Activated CD4-positive, alpha-beta T cell treated with anti-CD3 and anti-CD28 coated beads, Interleukin-2, amount 50 U/mL, for 1 hour (primary cell): ENCODE measurements around the gene TTC28.
"Not testable (repeated sequence)": the region's sequence is repeated elsewhere in the genome, so short reads cannot be mapped to it uniquely, and the experiment has no call there.

ENCODE experiments used
- DNase-seq: peaks from one replicate; pipeline ENCODE4 v3.0.0-alpha.2; 2020

TTC28 gene

DNA sequence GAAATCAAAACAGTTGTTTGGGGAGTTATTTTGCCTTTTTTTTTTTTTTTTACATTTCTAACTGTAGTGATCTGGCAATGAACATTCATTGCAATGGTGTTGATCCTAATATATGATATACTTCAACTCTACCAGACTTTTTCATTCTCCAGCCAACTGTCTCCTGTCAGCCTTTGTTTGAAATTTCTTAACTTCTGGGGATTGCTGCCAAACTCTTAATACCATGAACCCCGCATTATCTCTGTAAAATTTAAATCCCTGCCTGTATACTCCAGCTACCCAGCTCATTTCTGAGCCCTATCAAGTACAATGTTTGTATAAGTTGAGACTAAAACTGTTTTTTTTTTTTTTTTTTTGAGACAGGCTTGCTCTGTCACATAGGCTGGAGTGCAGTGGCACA lies 280.7 kb downstream of the TTC28 start:
- DNase-seq: no peak

DNA sequence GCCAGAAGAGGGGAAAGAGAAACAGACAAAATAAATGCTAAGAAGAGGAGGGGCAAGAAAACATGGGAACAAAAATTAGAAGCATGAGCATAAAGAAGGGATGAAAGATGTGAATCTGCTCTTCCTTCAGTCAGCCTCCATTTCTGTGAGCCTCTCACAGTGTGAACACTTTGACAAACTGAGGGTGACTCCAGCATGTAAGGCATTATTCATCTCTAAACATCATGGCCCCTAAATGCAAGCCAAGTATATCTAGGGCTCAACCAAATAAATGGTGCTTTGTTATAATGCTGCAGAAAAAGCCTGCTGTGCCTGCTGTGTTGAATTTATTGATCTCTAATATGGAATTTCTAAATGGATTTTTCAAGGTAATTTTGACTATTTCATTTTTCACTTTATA lies 281.3 kb downstream of the TTC28 start:
- no peak for DNase-seq

DNA sequence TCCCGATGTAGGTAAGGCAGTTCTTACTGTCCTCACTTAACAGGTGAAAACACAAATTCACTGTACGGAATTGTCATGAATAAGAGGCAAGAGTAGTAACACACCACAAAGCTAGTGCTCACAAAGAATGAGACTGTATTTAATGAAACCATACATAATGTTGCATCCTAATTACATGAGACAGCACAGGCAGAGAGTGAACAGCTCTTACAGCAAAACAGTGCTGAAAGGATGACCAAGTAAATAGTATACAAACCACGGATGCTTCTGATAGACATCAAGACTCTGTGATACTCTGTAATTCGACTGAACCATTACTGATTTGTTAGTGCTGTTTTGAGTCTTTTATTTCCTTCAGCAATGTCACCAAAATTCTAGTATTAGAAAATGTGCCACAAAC lies 282.3 kb downstream of the TTC28 start:
- no peak for DNase-seq

DNA sequence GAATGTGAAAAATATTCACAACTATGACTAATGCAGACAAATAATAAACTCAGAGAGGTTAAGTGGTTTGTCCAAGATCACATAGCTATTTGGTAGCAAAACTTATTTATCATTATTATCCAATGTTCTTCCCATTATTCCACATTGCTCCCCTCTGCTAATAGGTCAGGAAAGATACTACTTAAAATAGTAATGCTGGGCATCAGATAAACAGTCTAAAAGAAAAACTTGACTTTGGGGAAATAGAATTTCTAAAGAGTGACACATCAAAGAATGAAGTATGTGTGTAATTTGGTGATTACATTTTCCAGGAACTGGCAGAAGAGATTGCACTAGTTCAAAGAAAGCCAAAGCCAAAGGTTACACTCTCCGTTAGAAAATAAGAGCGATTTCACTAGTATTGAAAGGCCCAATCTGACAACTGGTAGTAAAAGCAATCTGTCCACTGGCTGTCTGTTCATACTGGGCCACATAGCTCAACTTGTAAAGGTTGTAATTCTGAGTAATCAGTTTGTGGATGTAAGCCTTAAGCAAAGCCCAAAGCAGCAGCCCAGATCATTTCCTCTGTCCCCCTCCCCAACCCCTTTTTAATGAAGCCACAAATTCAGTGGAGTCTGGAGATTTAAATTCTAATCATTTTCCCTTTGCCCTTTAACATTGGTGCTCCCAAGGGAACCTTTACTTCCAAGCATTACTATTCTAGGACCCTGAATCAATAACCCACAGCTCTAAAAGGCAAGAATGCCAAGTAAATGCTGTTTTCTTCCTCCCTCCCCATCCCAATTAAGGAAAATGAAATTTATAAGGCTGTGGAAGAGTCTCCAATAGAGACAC lies 283.5 kb downstream of the TTC28 start:
- no peak for DNase-seq

DNA sequence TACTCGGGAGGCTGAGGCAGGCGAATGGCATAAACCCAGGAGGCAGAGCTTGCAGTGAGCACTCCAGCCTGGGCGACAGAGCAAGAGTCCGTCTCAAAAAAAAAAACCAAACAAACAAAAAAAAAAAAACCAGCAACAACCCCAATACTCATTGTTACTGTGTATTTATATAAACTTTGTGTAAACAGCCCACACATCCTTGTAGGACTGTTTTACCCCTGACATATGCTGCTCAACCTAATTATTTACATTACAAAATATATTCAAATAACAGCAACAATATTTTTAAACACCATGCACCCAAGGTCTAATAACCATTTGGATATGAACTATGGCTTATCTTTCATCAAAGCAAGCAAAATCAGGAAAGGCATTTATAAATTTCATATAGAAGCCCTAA lies 284.1 kb downstream of the TTC28 start:
- DNase-seq: no peak

DNA sequence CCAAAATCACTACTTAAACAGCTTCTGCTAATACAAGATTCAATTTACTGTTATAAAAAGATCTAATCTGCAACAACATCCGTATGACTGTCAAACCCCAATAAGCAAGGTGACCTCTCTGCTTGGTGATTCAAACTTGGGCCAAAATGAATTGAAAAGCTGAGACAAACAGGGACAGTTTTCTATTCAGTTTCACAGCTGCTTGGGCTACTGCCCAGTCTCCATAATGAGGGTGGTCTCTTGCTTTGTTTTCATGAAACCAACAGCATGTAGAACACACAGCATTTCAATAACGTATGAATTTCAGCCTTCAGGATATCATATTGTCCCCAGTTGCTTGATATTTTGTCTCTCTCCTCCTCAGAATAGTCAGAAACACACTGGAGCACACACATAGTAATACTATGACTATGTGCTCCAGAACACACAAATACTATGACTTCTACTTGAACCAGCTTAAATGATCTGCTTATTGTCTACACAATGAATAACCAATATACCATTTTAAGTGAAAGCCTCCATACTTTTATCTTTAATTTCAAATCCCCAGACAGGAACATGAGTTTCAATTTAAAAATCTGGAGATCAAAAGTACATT lies 285.0 kb downstream of the TTC28 start:
- no peak for DNase-seq

DNA sequence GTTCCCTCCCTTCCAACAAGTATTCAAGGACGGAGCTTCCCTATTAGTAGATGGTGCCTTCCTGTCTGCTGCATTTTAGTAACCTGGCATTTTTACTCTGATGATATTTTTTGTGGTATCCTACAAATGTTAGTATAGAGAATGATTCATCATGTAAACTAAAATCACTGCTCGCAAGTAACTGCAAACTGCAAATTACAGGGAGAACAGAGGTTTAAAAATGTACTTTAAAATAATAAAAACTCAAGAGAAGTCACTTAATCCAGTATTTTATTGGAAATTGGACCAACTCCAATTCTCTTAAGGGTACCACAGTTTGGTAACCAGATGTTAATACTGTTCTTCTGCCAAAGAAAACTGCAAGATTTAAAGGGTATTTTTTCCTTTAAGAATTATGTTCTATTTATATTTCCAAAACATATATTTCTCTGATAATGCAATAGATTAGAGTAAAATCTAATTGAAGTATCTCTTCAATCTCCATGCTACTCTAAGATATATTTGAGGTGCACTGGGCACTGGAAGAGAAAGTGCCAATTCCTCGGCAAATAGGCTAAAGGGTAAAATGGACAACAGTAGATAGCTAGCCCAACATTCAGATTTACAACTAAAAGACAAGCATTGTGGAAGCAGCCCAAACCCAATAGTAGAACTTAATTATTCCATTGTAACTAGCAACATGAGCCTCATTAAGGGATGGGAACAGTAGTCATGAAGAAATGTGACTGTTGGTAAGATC lies 298.0 kb downstream of the TTC28 start:
- DNase-seq: no peak

DNA sequence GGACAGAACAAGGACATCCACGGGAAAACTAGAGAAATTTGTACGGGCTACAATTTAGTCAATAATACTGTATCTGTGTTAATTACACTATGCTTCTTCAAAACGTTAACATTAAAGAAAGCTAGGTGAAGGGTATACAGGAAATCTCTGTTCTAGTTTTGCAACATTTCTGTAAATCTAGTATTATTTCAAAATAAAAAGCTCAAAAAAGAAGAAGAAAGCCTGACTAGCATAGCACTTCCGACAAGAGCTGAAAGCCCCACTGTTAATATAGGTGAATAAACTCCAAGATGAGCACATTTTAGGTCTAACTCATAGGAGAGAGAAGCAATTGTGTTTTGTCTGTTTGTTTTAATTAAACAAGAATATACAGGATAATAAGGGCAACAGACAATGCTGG lies 299.7 kb downstream of the TTC28 start:
- no peak for DNase-seq

DNA sequence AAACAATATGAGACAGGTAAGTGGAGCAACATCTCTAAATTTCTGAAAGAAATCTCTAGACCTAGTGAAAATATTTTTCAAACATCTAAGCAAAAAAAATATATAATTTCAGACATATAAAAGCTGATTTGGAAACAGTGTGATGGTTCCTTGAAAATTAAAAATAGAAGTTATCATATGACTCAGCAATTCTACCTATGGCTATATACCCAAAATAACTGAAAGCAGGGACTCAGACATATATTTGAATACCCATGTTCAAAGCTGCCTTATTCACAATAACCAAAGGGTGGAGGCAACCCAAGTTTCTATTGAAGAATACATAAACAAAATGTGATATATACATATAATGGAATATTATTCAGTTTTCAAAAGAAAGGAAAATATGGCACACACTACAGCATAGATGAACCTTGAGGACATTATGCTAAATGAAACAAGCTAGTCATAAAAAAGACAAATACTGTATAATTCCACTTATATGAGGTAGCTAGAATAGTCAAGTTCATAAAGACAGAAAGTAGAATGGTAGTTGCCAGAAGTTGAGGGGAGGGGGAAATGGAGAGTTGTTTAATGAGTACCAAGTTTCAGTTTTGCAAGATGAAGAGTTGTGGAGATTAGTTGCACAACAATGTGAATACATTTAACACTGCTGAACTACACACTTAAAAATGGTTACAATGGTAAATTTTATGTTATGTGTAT lies 300.4 kb downstream of the TTC28 start:
- DNase-seq: no peak

DNA sequence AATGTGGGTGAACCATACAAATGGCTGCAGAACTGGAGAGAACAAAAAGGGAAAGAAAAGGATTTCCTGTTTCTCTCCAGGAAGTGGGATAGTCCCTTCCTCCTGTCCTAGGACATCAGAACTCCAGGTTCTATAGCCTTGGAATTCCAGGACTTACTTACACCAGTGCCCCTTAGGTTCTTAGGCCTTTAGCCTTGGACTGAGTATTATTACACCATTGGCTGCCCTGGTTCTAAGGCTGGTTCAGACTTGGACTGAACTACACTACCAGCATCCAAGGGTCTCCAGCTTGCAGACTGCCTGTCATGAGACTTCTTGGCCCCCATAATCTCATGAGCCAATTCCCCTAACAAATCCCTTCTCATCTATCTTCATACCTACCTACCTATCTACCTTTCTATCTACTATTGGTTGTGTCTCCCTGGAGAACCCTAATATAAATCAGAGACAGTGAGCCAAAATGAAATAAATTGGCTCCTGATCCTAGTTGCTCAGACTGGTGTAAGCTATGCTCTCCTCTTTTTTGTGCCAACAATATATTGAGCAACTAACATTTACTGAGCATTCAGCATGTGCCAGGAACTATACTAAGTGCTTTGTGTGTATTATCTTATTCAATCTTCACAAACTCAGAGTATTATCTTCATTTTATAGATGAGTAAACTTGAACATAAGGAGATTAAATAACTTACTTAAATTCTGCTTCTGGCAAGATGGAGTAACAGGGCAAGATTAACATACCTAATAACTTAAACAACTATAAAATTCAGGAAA lies 303.7 kb downstream of the TTC28 start:
- DNase-seq: no peak

DNA sequence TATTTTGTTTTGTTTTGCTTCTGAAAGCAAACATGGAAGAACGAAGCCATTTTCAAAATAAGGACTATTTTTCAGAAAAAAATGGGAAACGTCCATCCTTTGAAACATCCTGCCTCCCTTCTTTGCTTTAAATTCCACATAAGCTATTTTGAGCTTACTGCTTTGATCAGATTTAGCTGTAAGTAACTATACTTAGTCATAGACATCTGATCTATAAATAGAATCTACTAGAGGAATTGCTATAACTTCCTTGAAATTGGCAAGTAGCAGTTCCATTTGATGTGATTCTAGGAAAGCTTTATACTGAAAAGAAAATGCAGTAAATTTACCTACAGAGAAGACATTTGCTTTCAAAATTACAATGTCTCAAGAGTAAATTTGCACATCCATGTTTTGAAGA lies 305.8 kb downstream of the TTC28 start:
- DNase-seq: no peak

DNA sequence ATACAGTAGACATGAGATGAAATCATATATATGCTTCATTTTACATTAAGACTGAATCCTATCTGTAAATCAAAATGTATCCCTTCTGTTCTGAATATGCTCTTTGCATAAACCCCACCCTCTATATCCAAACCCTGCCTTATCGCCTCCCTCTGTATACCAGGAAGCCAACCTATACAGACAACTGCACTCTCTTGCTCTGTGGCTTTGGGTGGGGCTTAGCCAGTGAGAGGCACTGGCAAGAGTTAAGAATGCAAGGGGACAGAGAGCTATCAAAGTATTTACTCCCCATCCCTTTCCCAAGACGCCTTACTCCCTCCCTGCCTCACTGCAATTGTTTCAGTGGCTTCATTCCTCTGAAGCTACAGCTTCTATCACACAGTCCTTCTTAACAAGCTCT lies 309.8 kb downstream of the TTC28 start:
- no peak for DNase-seq

DNA sequence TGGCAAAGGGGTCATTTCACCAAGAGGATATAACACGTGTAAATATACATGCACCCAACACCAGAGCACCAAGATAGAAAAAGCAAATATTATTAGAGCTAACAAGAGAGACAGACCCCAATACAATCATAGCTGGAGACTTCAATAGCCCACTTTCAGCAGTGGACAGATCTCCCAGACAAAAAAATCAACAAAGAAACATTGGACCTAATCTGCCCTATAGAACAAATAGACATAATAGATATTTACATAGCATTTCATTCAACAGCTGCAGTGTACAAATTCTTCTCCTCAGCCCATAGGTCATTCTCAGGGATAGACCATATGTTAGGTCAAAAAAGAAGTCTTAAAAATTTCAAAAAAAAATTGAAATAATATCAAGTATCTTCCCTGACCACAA lies 312.8 kb downstream of the TTC28 start:
- no peak for DNase-seq

DNA sequence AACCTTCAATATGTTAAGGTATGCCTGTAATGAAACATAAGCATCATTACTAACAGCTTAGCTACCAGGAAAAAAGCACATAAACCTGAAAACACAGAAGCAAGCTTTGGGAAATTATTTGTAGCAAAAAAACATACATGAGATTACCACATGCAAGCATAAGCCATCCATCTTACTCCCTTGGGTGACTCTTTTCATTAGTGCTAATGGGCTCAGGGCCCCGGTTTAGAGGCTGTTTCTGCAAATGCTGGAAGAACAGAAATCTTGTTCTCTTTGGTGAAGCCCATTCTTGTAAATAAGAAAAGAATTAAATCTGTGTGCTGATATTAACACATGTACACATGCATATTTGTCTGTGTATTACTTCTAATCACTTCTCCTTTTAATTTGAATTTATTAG lies 314.3 kb downstream of the TTC28 start:
- no peak for DNase-seq

DNA sequence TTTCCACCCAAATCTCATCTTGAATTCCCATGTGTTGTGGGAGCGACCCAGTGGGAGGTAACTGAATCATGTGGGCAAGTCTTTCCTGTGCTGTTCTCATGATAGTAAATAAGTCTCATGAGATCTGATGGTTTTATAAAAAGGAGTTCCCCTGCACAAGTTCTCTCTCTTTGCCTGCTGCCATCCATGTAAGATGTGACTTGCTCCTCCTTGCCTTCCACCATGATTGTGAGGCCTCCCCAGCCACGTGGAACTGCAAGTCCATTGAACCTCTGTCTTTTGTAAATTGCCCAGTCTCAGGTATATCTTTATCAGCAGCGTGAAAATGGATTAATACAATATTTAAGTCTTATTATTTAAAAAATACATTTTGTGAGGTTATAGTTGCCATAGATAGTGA lies 315.5 kb downstream of the TTC28 start:
- DNase-seq: not testable (repeated sequence)

DNA sequence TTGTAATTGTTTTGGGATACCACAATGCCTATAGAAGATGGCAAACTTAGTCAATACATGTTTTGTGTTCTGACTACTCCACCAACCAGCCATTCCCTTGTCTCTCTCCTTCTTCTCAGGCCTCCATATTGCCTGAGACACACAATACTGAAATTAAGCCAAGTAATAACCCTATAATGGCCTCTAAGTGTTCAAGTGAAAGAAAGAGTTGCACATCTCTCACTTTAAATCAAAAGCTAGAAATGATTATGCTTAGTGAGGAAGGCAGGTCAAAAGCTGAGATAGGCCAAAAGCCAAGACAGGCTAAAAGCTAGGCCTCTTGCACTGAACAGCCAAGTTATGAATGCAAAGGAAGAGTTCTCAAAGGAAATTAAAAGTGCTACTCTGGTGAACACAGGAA lies 318.7 kb downstream of the TTC28 start:
- no peak for DNase-seq

DNA sequence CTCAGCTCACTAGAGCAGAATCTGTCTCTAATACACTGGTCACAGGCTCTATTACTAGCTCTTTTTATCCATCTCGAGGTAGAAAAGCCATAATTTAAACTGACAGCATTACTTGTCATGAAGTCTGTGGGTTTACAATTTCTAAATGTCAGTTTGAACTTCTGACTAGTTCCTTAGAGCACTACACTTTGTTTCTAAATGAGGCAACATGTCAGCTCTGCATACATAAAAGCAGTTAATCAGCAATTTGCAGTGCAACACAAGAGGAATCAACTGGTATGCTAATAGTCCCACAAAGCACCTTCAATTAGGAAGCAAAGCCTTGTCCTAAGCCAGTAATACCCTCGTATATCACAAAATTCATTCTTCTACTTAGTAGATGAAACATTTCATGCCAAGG lies 321.3 kb downstream of the TTC28 start:
- no peak for DNase-seq

DNA sequence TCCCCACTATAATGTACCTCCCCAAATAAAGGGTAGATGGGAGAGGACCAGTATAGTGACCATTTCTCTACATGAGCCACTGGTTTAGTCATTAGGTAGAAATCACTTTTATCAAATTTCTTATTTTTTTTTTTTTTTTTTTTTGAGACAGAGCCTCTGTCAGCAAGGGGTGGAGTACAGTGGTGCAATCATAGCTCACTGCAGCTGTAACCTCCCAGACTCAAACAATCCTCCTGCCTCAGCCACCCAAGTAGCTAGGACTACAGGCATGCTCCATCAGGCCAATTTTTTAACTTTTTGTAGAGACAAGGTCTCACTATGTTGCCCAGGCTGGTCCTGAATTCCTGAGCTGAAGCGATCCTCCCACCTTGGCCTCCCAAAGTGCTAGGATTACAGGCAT lies 322.4 kb downstream of the TTC28 start:
- DNase-seq: no peak

DNA sequence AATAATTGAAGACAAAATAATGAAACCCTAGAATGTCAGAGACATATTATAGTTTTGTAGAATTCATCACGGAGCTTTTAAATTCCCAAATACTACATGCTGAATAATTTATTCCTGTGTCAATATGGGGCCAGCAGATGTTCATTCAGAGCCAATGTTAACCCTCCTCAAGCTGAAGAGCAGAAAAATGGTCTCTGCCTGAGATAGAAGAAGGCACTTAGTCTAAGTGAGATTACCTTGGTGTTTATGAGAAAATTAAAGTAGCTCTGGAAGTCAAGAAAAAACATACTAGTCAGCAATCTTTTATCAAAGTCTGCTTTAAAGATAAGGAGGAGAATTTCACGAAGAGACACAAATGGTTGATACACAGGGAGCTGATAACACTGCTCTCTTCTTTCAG lies 328.2 kb downstream of the TTC28 start:
- DNase-seq: no peak

DNA sequence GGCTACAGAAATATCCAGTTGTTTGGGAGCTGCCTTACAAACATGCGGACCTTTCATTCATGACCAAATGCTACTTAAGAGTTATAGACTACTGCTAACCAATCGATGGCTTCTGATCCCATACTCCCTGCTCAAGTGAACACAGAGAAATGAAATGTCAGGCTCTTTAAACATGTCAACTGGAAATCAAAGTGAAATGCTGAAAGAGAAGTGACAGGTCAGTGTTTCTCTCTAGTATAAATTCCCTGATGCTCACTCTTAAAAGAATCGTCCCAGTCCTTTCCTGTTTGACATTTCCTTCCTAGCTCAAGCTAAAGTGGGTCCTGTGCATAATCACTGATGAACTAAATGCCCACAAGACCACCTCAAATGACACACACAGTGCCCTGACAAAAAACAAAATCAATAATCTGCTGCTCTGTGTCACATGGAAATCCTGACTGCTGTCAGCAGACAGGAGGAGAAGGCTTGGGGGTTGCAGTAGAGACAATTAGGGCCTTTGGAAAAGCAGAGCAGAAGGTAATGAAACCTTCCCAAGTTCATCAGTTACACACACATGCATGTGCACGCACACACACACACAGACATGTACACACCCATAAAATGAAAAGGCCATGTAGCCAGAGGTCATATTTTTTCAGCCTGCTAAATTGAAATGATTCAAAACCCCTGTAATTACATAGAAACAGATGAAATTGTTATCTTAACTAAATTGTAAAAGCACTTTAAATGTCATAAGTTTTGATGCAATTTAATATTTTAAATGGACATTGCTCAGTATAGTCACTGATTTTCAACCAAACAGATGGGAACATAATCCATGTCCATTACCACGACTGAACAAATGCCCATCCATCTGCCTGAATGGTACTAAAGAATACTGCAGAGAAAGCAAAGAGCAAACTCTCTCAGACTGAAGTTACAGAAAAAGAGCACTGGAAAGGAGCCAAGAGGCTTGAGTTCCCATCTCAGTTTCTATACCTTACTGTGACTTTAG lies 330.7 kb downstream of the TTC28 start:
- DNase-seq: no peak

DNA sequence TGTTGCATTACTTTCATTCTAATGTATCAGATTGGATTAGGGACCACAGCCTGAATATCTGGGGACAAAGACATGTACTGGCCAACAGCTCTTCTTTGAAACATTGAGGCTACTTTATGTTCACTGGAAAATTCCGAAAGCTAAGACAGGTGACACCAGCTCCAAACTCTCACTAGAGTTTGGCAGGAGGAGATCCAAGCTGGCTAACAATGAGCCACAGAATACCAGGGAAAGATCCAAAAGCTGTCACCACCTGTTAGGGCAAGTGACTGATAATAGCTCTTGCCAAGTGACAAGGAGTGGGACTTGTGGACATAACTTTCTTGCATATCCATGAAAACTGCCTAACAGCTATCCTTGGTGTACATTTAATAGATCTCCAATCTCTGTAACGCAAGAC lies 333.3 kb downstream of the TTC28 start:
- no peak for DNase-seq
